Ishikawa (cell line): Measurements from ENCODE around the gene C9orf152.

ENCODE experiments used
- CEBPB ChIP-seq: IDR thresholded peaks from 2 replicates; pipeline ENCODE4 v1.6.1; 2012
- CREB1 ChIP-seq: IDR thresholded peaks from 2 replicates; pipeline ENCODE4 v1.6.1; 2012; ENCODE audit warnings: low read depth
- EGR1 ChIP-seq: IDR thresholded peaks from 2 replicates; pipeline ENCODE4 v1.6.1; 2012
- EP300 ChIP-seq: IDR thresholded peaks from 2 replicates; pipeline ENCODE4 v1.6.1; 2012; ENCODE audit warnings: borderline replicate concordance
- FOXM1 ChIP-seq: IDR thresholded peaks from 2 replicates; pipeline ENCODE4 v1.6.1; 2012; ENCODE audit warnings: low read depth, borderline replicate concordance
- MAX ChIP-seq: IDR thresholded peaks from 2 replicates; pipeline ENCODE4 v1.6.1; 2012
- NFIC ChIP-seq: IDR thresholded peaks from 2 replicates; pipeline ENCODE4 v1.6.1; 2012
- RAD21 ChIP-seq: IDR thresholded peaks from 2 replicates; pipeline ENCODE4 v1.6.1; 2012; ENCODE audit warnings: low read depth
- REST ChIP-seq: IDR thresholded peaks from 2 replicates; pipeline ENCODE4 v1.6.1; 2012; ENCODE audit warnings: low read depth, mild to moderate bottlenecking
- TAF1 ChIP-seq: IDR thresholded peaks from 2 replicates; pipeline ENCODE4 v1.6.1; 2012; ENCODE audit warnings: low read depth, mild to moderate bottlenecking
- TCF12 ChIP-seq: IDR thresholded peaks from 2 replicates; pipeline ENCODE4 v1.6.1; 2012; ENCODE audit warnings: low read depth
- TEAD4 ChIP-seq: IDR thresholded peaks from 2 replicates; pipeline ENCODE4 v1.6.1; 2012
- USF1 ChIP-seq: IDR thresholded peaks from 2 replicates; pipeline ENCODE4 v1.6.1; 2012
- YY1 ChIP-seq: IDR thresholded peaks from 2 replicates; pipeline ENCODE4 v1.6.1; 2012; ENCODE audit warnings: low read depth
- ZBTB7A ChIP-seq: IDR thresholded peaks from 2 replicates; pipeline ENCODE4 v1.6.1; 2012; ENCODE audit warnings: low read depth

C9orf152 gene

DNA sequence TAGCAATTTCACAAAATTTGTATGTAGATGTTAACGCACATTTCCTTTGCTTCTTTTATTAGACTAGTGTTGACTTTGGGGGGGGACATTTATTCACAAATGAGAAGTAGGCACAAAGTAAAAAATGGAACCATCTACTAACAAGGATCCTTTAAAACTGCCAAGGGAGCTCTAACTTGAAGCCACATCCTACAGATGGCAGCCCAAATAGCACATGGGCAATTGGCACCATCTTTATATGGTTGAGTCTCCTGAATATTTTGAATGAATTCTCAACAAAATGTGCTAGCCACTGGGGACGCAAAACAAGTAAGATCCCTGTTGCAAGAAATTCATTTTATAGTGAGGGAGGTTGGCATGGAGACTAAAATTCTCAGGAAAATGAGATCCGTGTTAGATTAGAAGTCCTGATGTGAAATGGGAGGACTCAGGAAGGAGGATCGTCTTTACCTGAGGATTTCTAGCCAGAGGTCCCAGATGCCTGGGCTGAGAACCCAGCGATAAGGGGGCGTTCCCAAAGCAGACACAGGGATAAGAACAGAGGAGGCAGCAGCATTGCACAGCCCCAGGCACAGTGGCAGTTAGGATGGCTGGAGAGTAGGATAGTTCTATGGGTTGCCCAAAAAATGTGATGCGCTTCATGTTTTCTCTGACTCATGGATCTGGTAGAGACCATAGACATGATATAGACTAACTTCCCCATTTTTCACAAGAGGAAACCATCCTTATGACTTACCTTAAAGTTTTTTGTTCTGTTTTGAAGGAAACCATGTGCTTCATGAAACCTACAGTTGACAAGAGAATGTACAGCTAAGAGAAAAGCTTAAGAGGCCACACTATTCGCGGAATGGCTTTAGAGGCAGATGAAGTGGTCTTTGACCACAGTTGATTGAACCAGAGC, 37.4 kb downstream of the C9orf152 start:
- TF ChIP-seq ZBTB7A (no peak), TCF12 (no peak), TEAD4 (no peak), CEBPB (no peak), RAD21 (no peak), NFIC (no peak), CREB1 (no peak), YY1 (no peak), USF1 (no peak), EGR1 (no peak), REST (no peak)

- TF ChIP-seq ZBTB7A (no peak), RAD21 (no peak), NFIC (no peak), EP300 (no peak), CEBPB (no peak), REST (no peak), USF1 (no peak), CREB1 (no peak), TEAD4 (no peak), YY1 (no peak), FOXM1 (no peak), EGR1 (no peak), TAF1 (no peak), TCF12 (no peak)
Observed at GRCh38 chr9:110168486-110168885, 39.5 kb downstream of the C9orf152 start.

DNA sequence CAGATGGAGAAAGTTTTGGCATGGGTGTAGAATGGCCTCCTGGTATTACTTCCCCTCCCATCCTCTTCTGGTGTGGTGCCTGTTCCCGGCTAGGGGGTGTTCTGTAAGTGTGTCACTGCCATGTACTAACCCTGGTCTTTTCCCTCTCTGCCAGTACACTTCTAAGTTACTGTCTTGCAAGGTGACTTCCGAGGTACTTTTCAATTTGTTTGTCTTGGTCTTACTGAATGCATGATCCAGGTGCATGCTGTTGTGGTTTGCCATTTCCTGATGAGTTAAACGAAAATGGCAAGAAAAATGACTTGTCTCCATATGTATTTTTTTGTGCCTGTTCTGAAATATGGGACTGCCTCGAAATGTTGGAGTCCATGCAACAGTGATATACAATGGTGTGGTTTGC, 46.0 kb downstream of the C9orf152 start:
- no peak for TF ChIP-seq ZBTB7A
- no peak for TF ChIP-seq CEBPB
- TF ChIP-seq FOXM1: no peak
- no peak for TF ChIP-seq TAF1
- no peak for TF ChIP-seq CREB1
- no peak for TF ChIP-seq NFIC
- no peak for TF ChIP-seq EP300
- TF ChIP-seq TCF12: no peak
- TF ChIP-seq REST: no peak
- no peak for TF ChIP-seq YY1
- no peak for TF ChIP-seq MAX

GRCh38 chr9:110160685-110161084, 47.3 kb downstream of the C9orf152 start:
- TF ChIP-seq USF1 (no peak), YY1 (no peak), CREB1 (no peak), CEBPB (no peak), ZBTB7A (no peak), TAF1 (no peak), MAX (no peak), TEAD4 (no peak)
